K562 (cell line): Measurements from ENCODE around the gene DUOX2. TPM values are rescaled to one million over a fixed set of nuclear protein-coding genes. Genes with fewer than 3 reads are reported as not detected.

ENCODE experiments used
- ATAC-seq: fragments of 200-7000 bp; cut with Tn5 transposase; 3 replicates; pipeline ENCODE4 v1.9.1; 2020; ENCODE audit warnings: moderate library complexity
- BruUV-seq: library from RNA; stranded (reverse); fragments of 400-500 nt; replicated peaks from 2 replicates; lab custom pipeline; 2021; lab: Mats Ljungman, UMichigan
- CTCF ChIA-PET: fragments of 300-600 bp; formaldehyde crosslinking; extraction: SDS; loops from one replicate; lab custom pipeline; 2021; ENCODE audit warnings: low intra/inter-chr PET ratio; lab: Yijun Ruan, JAX
- POLR2A ChIA-PET: fragments of 300-600, 350-650 bp; sonication (Branson Sonifier 250); formaldehyde crosslinking; extraction: SDS; loops from one replicate; lab custom pipeline; 2021; ENCODE audit warnings: antibody characterized with exemption, inconsistent platforms; lab: Yijun Ruan, JAX
- DNase-seq, 4 experiments: peaks; one replicate each; pipeline versions ENCODE4 v3.0.0 to v3.0.0-alpha.2; 2011 to 2018; ENCODE audit warnings: low spot score in 3 of 4, mixed read lengths in 3 of 4; ENCODE audit errors: extremely low read depth in 1 of 4
- FAIRE-seq: peaks from 2 replicates; lab custom pipeline; 2011; peaks lifted over from hg19 to GRCh38; lab: Jason Lieb, UNC
- H2AFZ ChIP-seq: 2 replicates; pipeline ENCODE4 v1.6.0; 2011; ENCODE audit warnings: low read depth, low read length, control low read depth, inconsistent platforms
- H3K27ac ChIP-seq: fragments of 200-600 bp; 3 replicates; pipeline ENCODE4 v1.8.0; 2011; ENCODE audit warnings: low read depth, mild to moderate bottlenecking, control low read depth, inconsistent platforms, low read length, moderate library complexity, mixed read lengths; ENCODE audit errors: extremely low read depth
- H3K27me3 ChIP-seq, 2 experiments: fragments of 300-600 bp in 1 of 2; 2 replicates in 1 of 2; 3 replicates in 1 of 2; pipeline versions ENCODE4 v1.6.0 to v1.8.0; 2011; ENCODE audit warnings: inconsistent platforms in 2 of 2, low read length in 2 of 2, mild to moderate bottlenecking in 1 of 2, mixed read lengths in 1 of 2, moderate library complexity in 1 of 2; ENCODE audit not compliant: control insufficient read depth in 2 of 2, insufficient read depth in 2 of 2
- H3K36me3 ChIP-seq: fragments of 300-600 bp; 3 replicates; pipeline ENCODE4 v1.8.0; 2011; ENCODE audit warnings: mild to moderate bottlenecking, low read length, inconsistent platforms; ENCODE audit not compliant: control insufficient read depth, insufficient read depth
- H3K4me1 ChIP-seq, 2 experiments: fragments of 200-600 bp in 1 of 2; replicated peaks in 1 of 2; 2 replicates in 1 of 2; 3 replicates in 1 of 2; pipeline versions ENCODE4 v1.5.1 to v1.8.0; 2011; ENCODE audit warnings: inconsistent platforms in 2 of 2, low read length in 2 of 2, mild to moderate bottlenecking in 1 of 2, mixed read lengths in 1 of 2, moderate library complexity in 1 of 2; ENCODE audit not compliant: control insufficient read depth in 2 of 2, insufficient read depth in 2 of 2
- H3K4me2 ChIP-seq: 2 replicates; pipeline ENCODE4 v1.6.1; 2011; ENCODE audit warnings: low read length, control low read depth, inconsistent platforms, mixed read lengths; ENCODE audit not compliant: insufficient read depth
- H3K4me3 ChIP-seq: fragments of 200-600 bp; sonication (generic), shearing (Covaris generic); 2 replicates; pipeline ENCODE4 v1.5.1; 2016; ENCODE audit warnings: control low read depth, inconsistent platforms
- H3K79me2 ChIP-seq: fragments of 200-600 bp; 3 replicates; pipeline ENCODE4 v1.8.0; 2011; ENCODE audit warnings: low read length, inconsistent platforms; ENCODE audit not compliant: control insufficient read depth, insufficient read depth
- H3K9ac ChIP-seq, 2 experiments: 2 replicates each; pipeline versions ENCODE4 v1.6.0 to v1.6.1; 2011; ENCODE audit warnings: low read depth in 2 of 2, low read length in 2 of 2, control low read depth in 1 of 2, inconsistent platforms in 1 of 2, mild to moderate bottlenecking in 1 of 2, mixed read lengths in 1 of 2; ENCODE audit not compliant: insufficient read depth in 1 of 2
- H3K9me1 ChIP-seq: one replicate; pipeline ENCODE4 v1.6.0; 2011; ENCODE audit warnings: inconsistent platforms, mild to moderate bottlenecking, low read length, moderate library complexity; ENCODE audit not compliant: control insufficient read depth, insufficient read depth
- H3K9me3 ChIP-seq: replicated peaks from 2 replicates; pipeline ENCODE4 v1.5.1; 2011; ENCODE audit warnings: low read depth, low read length, inconsistent platforms; ENCODE audit not compliant: control insufficient read depth, insufficient read depth
- H4K20me1 ChIP-seq: replicated peaks from 2 replicates; pipeline ENCODE4 v1.6.1; 2011; ENCODE audit warnings: low read length, inconsistent platforms, mixed read lengths; ENCODE audit not compliant: control insufficient read depth, insufficient read depth
- CBX5 ChIP-seq: IDR thresholded peaks from 2 replicates; pipeline ENCODE4 v1.6.1; 2014; ENCODE audit warnings: low read depth, borderline replicate concordance
- ESRRA ChIP-seq: fragments of 450-650 bp; IDR thresholded peaks from 2 replicates; pipeline ENCODE4 v1.6.1; 2014; ENCODE audit warnings: low read depth, mild to moderate bottlenecking, moderate library complexity, borderline replicate concordance
- MAFF ChIP-seq: IDR thresholded peaks from 2 replicates; pipeline ENCODE4 v1.6.1; 2012; ENCODE audit warnings: low read length, improper control_type of control experiment
- MBD2 ChIP-seq: sonication (generic); IDR thresholded peaks from 2 replicates; pipeline ENCODE4 v1.6.1; 2016; ENCODE audit warnings: low read depth, borderline replicate concordance
- NFE2 ChIP-seq: IDR thresholded peaks from 2 replicates; pipeline ENCODE4 v1.6.1; 2014; ENCODE audit warnings: antibody characterized with exemption, low read depth
- NR2C2 ChIP-seq, 2 experiments: fragments of 200-800 bp in 1 of 2; sonication (Bioruptor generic) in 1 of 2; sonication (generic) in 1 of 2; formaldehyde crosslinking in 1 of 2; IDR thresholded peaks; 2 replicates each; pipeline versions ENCODE4 v1.6.1 to v1.8.0; 2016 to 2022; ENCODE audit warnings: mild to moderate bottlenecking in 1 of 2, missing compliant biosample characterization in 1 of 2, missing genetic modification characterization in 1 of 2, missing genetic modification reagents in 1 of 2
- PHF8 ChIP-seq: fragments of 200-600 bp; sonication (generic); IDR thresholded peaks from 2 replicates; pipeline ENCODE4 v1.6.1; 2012; ENCODE audit warnings: mixed run types, mild to moderate bottlenecking, inconsistent platforms, low read length, moderate library complexity, borderline replicate concordance
- SIRT6 ChIP-seq: IDR thresholded peaks from one replicate; pipeline ENCODE4 v1.6.1; 2012; ENCODE audit warnings: low read depth, mild to moderate bottlenecking, control low read depth, inconsistent platforms, low read length, moderate library complexity
- THRAP3 ChIP-seq: fragments of 450-650 bp; IDR thresholded peaks from 2 replicates; pipeline ENCODE4 v1.6.1; 2016; ENCODE audit warnings: mild to moderate bottlenecking, inconsistent platforms, borderline replicate concordance
- ZNF444 ChIP-seq: fragments of 250-450 bp; sonication (Bioruptor Pico); IDR thresholded peaks from 2 replicates; pipeline ENCODE4 v1.4.0; 2020; ENCODE audit warnings: mild to moderate bottlenecking, moderate library complexity
- WGBS: fragments of 100-300 bp; shearing (Covaris generic); methylation state at CpG from one replicate; pipeline ENCODE4 v1.1.6; 2016; ENCODE audit warnings: low coverage, mixed read lengths; ENCODE audit not compliant: insufficient coverage; ENCODE audit errors: missing lambda C conversion rate; 5-methylcytosine and 5-hydroxymethylcytosine counted together
- in situ Hi-C: fragments of 300-500 bp; cut with MboI; formaldehyde crosslinking; loops from 4 replicates; pipeline ENCODE4 v1.15.0; 2018; ENCODE audit warnings: inconsistent platforms, mixed read lengths
- intact Hi-C: fragments of 100-400 bp; cut with micrococcal nuclease; formaldehyde crosslinking; loops from 2 replicates; pipeline ENCODE4 v1.14.2; 2022
- polyA plus RNA-seq, 8 experiments: library from polyadenylated mRNA; depleted of rRNA in 4 of 8; stranded (reverse) in 5 of 8; unstranded in 3 of 8; fragments of >200 nt; fragmentation: Nextera tagmentation in 2 of 8; fragmentation: Illumina TruSeq in 1 of 8; extraction: Ambion mirVana in 2 of 8; extraction: Trizol in 1 of 8; gene quantifications; 2 replicates each; pipeline versions ENCODE4 v1.2.1 to v1.2.3, GENCODE V29; 2011 to 2014; ENCODE audit warnings: inconsistent platforms in 1 of 8, missing spikeins in 1 of 8
- total RNA-seq, 7 experiments: library from RNA; depleted of rRNA in 6 of 7; stranded (reverse); fragments of >200 nt in 6 of 7; fragmentation: Illumina TruSeq in 2 of 7; extraction: Trizol in 2 of 7; gene quantifications; 2 replicates each; pipeline versions ENCODE4 v1.2.1 to v1.2.3, GENCODE V29; 2011 to 2021; ENCODE audit warnings: low replicate concordance in 1 of 7
- TF ChIP-seq, protein P1 (sequence below): fragments of 250-450 bp; sonication (Bioruptor Pico); IDR thresholded peaks from 2 replicates; pipeline ENCODE4 v1.8.0; 2022; ENCODE audit warnings: moderate library complexity, mild to moderate bottlenecking, inconsistent platforms

The DUOX2 gene
- total and polyA plus RNA-seq, 9 of the 15 experiments (the other 6 are each of a cell fraction or from before 2014, with no cell fraction given): 0.01 to 0.03 (median 0.02) TPM; not detected in 6

DNA sequence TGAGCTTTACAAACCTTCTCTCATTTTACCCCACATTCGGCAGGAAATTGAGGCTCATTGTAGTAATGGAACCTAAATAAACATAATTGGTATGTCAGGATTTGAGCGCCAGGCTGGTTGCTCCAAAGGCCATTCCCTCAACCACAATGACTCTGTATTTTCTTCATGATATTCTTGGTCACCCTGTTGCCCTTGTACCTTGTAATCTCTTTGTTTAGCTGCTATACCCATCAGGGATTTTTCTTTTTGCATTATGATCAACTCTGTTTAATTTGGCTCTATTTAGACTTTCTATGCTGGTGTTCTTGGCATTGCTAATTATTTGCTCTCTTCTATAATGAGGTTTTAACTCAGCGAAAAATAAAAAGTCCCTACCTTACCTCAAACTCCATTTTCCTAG, 29.8 kb downstream of the DUOX2 start:
- intact Hi-C loops: no loop called here
- no peaks in the 10 kb centered on the region for H3K9me1 ChIP-seq
- FAIRE-seq: no peak
- ATAC-seq: no peak
- DNase-seq: no peak
- H3K79me2 ChIP-seq: no peaks in the 10 kb centered on the region
- no peaks in the 10 kb centered on the region for H3K36me3 ChIP-seq
- TF ChIP-seq PHF8: no peak
- TF ChIP-seq MAFF: peak; percentile 23; the same call in 1 of the 2 replicates
- TF ChIP-seq, protein P1, sequence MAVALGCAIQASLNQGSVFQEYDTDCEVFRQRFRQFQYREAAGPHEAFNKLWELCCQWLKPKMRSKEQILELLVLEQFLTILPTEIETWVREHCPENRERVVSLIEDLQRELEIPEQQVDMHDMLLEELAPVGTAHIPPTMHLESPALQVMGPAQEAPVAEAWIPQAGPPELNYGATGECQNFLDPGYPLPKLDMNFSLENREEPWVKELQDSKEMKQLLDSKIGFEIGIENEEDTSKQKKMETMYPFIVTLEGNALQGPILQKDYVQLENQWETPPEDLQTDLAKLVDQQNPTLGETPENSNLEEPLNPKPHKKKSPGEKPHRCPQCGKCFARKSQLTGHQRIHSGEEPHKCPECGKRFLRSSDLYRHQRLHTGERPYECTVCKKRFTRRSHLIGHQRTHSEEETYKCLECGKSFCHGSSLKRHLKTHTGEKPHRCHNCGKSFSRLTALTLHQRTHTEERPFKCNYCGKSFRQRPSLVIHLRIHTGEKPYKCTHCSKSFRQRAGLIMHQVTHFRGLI (CRISPR knock-in tag): no peak
- TF ChIP-seq SIRT6: no peak
- peak; percentile 69 for TF ChIP-seq NFE2
- TF ChIP-seq ZNF444 (CRISPR knock-in tag): no peak
- no peak for TF ChIP-seq THRAP3
- TF ChIP-seq ESRRA: peak; percentile 22; the same call in 1 of the 2 replicates
- no peak for TF ChIP-seq MBD2
- TF ChIP-seq CBX5: no peak
- TF ChIP-seq NR2C2 (CRISPR knock-in tag; IDR thresholded peaks at IDR 0.05): no peak
- TF ChIP-seq NR2C2 (tag; IDR thresholded peaks at IDR 0.05): no peak
- H3K4me1 ChIP-seq: peaks cover 15 to 33% of the 10 kb centered on the region in 2 experiments
- CTCF ChIA-PET: no interaction called here
- no peaks in the 10 kb centered on the region for H3K27me3 ChIP-seq
- H3K27ac ChIP-seq: no peak overlapping the region
- in situ Hi-C loops: no loop called here
- H4K20me1 ChIP-seq: no peaks in the 10 kb centered on the region
- BruUV-seq: no TSS peak
- H2AFZ ChIP-seq: no peak overlapping the region
- H3K9me3 ChIP-seq: no peaks in the 10 kb centered on the region
- H3K4me3 ChIP-seq: no peak overlapping the region
- POLR2A ChIA-PET: interaction anchor here (0.6 to 1.6 kb wide), 3 partner anchors 11 to 35 kb away, joined by 3 to 7 read pairs (median 3); no protein-coding TSS in a partner anchor
- no peak overlapping the region; the same call in 1 of the 2 replicates for H3K4me2 ChIP-seq
- WGBS: 28% methylated on average over 3 of the region's 3 CpGs
- H3K9ac ChIP-seq: no peak overlapping the region
